ENCODE data around the gene SLCO1B3.

GRCh38 chr12:20815574-20815973, 5.1 kb downstream of the SLCO1B3 start:
- TF ChIP-seq CTCF (IDR thresholded peaks at IDR 0.05) (no peak), POLR2A (IDR thresholded peaks at IDR 0.05) (no peak)
